HG02981 (cell line): ENCODE results near the gene PLD3.

Experiments used
- ATAC-seq: cut with Tn5 transposase; IDR thresholded peaks from one replicate; pipeline ENCODE4 v1.9.1; 2021; ENCODE audit warnings: mild to moderate bottlenecking, moderate library complexity; ENCODE audit not compliant: unreplicated experiment

The PLD3 gene

GRCh38 chr19:40411958-40412499, 63.5 kb downstream of the PLD3 start:
- no peak for ATAC-seq

DNA sequence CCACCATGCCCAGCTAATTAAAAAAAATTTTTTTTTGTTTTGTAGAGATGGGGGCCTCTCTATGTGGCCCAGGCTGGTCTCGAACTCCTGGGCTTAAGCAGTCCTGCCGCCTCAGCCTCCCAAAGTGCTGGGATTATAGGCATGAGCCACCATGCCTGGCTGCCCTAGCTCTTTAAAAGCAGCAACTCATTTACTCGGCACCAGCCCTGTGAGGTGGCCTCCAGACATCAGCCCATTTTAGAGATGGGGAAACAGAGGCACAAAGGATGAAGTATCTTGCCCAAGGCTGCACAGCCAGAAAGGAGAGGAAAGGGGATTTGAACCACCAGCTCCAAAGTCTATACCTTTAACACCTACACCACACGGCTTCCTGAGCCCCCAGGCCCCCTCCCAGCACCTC, 64.4 kb downstream of the PLD3 start:
- ATAC-seq, result no peak

DNA sequence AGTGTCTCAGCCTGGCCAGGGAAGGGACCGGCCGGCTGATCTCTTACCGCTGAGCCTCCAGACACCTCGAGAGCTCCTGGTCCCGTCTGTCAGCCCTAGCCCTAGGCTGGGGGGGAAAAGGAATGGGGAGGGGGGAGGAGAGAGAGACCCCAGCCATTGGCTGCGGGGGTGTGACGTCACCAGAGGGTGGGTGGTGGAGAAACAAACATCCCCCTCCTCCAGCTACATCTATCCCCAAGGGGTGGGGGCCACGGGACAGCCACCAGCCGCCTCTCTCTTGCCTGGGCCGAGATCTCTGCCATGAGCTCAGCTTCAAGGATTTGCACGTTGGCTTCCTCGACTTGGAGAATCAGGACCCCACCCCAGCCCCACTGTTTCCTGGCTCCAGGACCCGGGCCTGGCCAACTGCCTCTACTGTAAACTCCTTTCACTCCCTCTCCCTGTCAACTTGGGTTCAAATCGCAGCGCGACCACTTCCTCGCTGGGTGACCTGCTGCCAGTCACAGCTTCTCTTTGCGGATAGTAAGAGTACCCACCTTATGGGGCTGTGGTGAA, 64.9 kb downstream of the PLD3 start, which contains the start of gene PRX:
Gene PRX, minus strand, starts transcription at position 88 of the 555 bp plus-strand sequence. CDS start 5,446 bp downstream, outside the sequence.
- no peak for ATAC-seq

DNA sequence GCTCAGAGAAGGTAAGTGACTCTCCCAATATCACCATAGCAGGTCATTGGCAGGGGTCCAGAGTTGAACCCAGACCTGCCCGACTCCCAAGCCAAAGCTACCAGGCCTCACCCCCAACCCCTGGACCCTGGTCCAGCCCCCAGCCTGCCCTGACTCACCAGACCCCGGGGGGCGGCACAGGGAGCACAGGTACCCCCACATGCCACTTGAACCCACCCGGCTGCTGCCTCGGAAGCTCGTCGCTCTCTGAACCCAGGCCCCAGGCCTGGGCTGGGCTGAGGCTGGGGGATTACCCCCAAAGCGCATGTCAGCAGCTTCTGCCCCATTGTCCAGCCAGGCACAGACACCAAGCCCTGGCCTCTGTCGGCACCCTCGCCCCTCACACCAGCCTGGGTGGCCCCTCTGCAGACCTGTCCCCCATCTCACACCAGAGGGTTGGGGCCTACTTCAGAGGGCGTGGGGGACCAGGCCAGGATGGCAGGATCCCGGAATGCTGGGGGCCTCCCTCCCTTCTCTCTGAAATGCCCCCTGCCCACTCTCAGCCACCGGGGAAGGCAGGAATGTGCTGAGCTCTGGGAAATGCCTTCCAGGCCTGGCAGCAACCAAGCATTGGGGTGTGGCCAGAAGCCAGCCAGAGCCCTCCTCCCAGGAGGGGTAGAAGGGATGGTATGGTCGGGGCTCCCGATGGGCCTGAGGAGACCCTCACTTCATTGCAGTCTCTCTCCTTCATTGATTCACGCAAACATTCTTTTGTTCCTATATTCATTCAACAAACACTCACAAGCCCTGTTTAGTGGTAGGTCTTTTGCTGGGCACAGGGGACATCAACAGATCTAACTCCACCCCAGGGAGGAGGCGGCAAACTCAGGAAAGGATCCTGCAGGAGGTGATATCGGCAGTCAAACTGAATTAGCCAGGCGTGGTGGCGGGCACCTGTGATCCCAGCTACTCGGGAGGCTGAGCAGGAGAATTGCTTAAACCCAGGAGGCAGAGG, 66.3 kb downstream of the PLD3 start:
- ATAC-seq, result no peak

DNA sequence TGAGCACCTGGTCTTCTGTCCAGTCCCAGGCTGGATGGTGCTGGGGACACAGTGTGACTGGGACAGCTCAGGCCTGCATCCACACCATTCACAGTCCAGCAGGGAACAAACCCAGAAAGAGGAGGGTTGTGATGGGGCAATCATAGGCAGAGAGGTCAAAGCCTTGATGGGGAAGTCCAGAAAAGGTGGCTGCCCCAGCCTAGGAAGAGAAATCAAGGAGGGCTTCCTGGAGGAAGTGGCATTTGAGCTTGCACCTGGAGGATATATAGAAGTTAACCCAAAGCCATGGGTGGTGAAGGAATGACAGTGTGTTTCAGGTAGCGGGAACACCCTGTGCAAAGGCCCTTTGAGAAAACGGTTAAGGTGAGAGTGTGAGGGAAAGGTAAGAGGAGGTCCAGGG, 67.3 kb downstream of the PLD3 start:
- no peak for ATAC-seq

- no peak for ATAC-seq
These were observed 68.6 kb downstream of the PLD3 start for GRCh38 chr19:40416918-40417642.

DNA sequence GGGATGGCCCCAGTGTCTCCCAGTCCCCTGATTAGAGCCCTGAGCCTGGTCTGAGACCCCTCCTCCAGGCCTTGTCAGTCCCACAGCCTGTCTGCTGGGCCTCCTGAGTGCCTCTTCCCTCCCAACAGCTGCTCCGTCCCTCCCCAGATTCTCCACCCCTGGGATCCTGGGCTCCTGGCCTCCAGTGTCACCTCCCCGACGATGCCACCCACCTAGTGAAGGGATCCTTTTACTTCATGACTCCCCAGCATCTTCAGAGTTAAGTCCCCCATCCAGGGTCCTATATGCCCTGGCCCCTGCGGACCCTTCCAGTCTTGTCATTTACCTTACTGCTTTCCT, 69.1 kb downstream of the PLD3 start:
- no peak for ATAC-seq

- no peak for ATAC-seq
These were observed 69.5 kb downstream of the PLD3 start for GRCh38 chr19:40418040-40418439.

GRCh38 chr19:40419066-40419612, 70.6 kb downstream of the PLD3 start:
- ATAC-seq, result no peak

- no peak for ATAC-seq
These were observed 71.3 kb downstream of the PLD3 start for GRCh38 chr19:40419780-40420179.

DNA sequence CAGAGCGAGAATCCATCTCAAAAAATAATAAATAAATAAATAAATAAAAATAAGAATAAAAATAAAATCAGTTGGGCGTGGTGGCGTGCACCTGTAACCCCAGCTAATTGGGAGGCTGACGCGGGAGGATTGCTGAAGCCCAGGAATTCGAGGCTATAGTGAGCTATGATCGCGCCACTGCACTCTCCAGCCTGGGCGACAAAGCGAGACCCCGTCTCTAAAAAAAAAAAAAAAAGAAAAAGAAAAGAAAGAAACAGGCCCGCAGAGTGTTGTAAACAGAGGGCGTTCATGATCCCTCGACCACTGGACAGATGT, 71.9 kb downstream of the PLD3 start:
- no peak for ATAC-seq

- no peak for ATAC-seq
These were observed 72.6 kb downstream of the PLD3 start for GRCh38 chr19:40420766-40421765.

GRCh38 chr19:40421993-40422747, 73.7 kb downstream of the PLD3 start:
- ATAC-seq, result no peak

- ATAC-seq, result no peak
These were observed 74.5 kb downstream of the PLD3 start for GRCh38 chr19:40422748-40423566.

GRCh38 chr19:40423938-40424337, 75.4 kb downstream of the PLD3 start:
- no peak for ATAC-seq

GRCh38 chr19:40424637-40425449, 76.3 kb downstream of the PLD3 start:
- ATAC-seq, result no peak

DNA sequence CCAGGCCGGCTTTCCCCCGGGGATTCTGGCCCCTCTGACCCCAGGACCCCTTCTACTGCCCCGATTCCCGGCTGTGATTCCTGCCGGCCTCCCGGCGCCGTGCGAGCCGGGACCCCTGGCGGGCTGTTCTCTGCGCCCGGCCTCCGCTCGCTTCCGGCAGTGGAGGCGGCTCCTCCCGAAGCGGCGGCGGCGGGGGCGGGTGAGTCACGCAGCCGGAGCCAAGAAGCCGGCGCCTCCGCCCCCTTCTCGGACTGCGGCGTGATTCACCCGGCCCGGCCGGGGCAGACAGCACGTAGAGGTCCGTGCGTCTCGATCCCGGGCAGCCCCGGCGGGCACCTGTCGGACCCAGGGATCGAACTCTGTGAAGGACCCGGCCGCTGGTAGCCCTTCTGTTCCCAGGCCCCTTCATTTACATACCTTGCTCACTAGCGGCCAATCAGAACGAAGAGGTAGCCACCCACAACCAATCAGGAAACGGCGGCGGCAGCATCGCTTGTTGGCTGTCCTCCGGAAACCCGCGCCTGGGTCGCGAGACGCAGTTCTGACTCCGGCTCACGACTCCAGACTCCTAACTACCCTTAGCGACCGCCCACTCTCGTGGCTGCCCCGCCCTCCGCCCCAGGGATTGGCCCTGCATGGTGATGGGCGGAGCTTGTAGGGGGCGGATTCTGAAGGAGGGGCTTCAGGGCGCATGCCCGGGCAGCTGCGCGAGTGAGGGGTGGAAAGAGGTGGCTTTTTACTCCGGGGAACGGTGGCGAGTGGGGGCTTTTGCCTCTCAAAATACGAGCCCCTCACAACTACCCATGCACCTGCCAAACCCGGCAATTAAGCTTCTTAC, 77.2 kb downstream of the PLD3 start, which contains the start of gene SERTAD1:
Gene SERTAD1, minus strand, starts transcription at position 543 of the 838 bp plus-strand sequence. CDS start 2,446 bp downstream, outside the sequence.
- ATAC-seq, result peak; percentile 82
